HepG2 (cell line): Measurements from ENCODE around the gene HDAC10. TPM values are rescaled to one million over a fixed set of nuclear protein-coding genes. Genes with fewer than 3 reads are reported as not detected.

Source experiments
- DNMT1 ChIP-seq: sonication (generic); formaldehyde crosslinking; IDR thresholded peaks from 2 replicates; pipeline ENCODE4 v1.5.1; 2020; ENCODE audit warnings: mild to moderate bottlenecking, missing genetic modification reagents
- GATA4 ChIP-seq: sonication (generic); IDR thresholded peaks from 2 replicates; pipeline ENCODE4 v1.6.1; 2016; ENCODE audit warnings: antibody characterized with exemption, low read depth, borderline replicate concordance
- HNF4A ChIP-seq: sonication (generic); formaldehyde crosslinking; IDR thresholded peaks from 2 replicates; pipeline ENCODE4 v1.4.0; 2020; ENCODE audit warnings: missing genetic modification reagents
- JUN ChIP-seq: sonication (generic); formaldehyde crosslinking; IDR thresholded peaks from 2 replicates; pipeline ENCODE4 v1.4.0; 2020; ENCODE audit warnings: mild to moderate bottlenecking, missing genetic modification reagents
- KAT2B ChIP-seq: fragments of 150-350 bp; IDR thresholded peaks from 2 replicates; pipeline ENCODE4 v1.6.1; 2014; ENCODE audit warnings: low read depth, low read length, borderline replicate concordance
- PAX8 ChIP-seq: sonication (generic); formaldehyde crosslinking; IDR thresholded peaks from 2 replicates; pipeline ENCODE4 v1.8.0; 2022; ENCODE audit warnings: mild to moderate bottlenecking, missing genetic modification reagents, borderline replicate concordance
- PRPF4 ChIP-seq: fragments of 200-400 bp; formaldehyde crosslinking; IDR thresholded peaks from 2 replicates; pipeline ENCODE4 v1.6.1; 2016; ENCODE audit warnings: low read length, low read depth; ENCODE audit not compliant: poor library complexity, severe bottlenecking
- ZBTB7B ChIP-seq: sonication (generic); formaldehyde crosslinking; IDR thresholded peaks from 2 replicates; pipeline ENCODE4 v1.4.0; 2020; ENCODE audit warnings: missing genetic modification reagents
- ZNF230 ChIP-seq: sonication (generic); formaldehyde crosslinking; IDR thresholded peaks from 2 replicates; pipeline ENCODE4 v1.4.0; 2020; ENCODE audit warnings: mild to moderate bottlenecking, missing genetic modification reagents
- ZNF350 ChIP-seq: sonication (generic); formaldehyde crosslinking; IDR thresholded peaks from 2 replicates; pipeline ENCODE4 v1.4.0; 2020; ENCODE audit warnings: mild to moderate bottlenecking, low read depth, missing genetic modification reagents, borderline replicate concordance
- ZNF614 ChIP-seq: IDR thresholded peaks from 2 replicates; pipeline ENCODE4 v1.6.1; 2018; ENCODE audit warnings: missing biosample characterization, missing genetic modification reagents, inconsistent platforms, borderline replicate concordance
- polyA plus RNA-seq, 8 experiments: library from polyadenylated mRNA; depleted of rRNA in 3 of 8; stranded (reverse) in 7 of 8; unstranded in 1 of 8; fragments of >200 nt; fragmentation: Illumina TruSeq in 4 of 8; extraction: Trizol in 4 of 8; gene quantifications; 2 replicates each; pipeline versions ENCODE4 v1.2.1 to v1.2.3, GENCODE V29; 2011 to 2016; ENCODE audit warnings: low read depth in 4 of 8, missing spikeins in 1 of 8, mixed read lengths in 1 of 8; ENCODE audit not compliant: insufficient read depth in 1 of 8
- total RNA-seq, 5 experiments: library from RNA; depleted of rRNA; stranded (reverse); fragments of >200 nt; fragmentation: Illumina TruSeq; extraction: Trizol; gene quantifications; 2 replicates each; pipeline ENCODE4 v1.2.3, GENCODE V29; 2016; ENCODE audit warnings: low read depth in 1 of 5
- TF ChIP-seq, protein P1 (sequence below): sonication (generic); formaldehyde crosslinking; IDR thresholded peaks from 2 replicates; pipeline ENCODE4 v1.5.1; 2020; ENCODE audit warnings: missing genetic modification reagents, mild to moderate bottlenecking, borderline replicate concordance
- TF ChIP-seq, protein P2 (sequence below): IDR thresholded peaks from 2 replicates; pipeline ENCODE4 v1.6.1; 2016; ENCODE audit warnings: low read depth
- TF ChIP-seq, protein P3 (sequence below): sonication (generic); formaldehyde crosslinking; conservative IDR thresholded peaks from 2 replicates; pipeline ENCODE4 v1.4.0; 2020; ENCODE audit warnings: missing genetic modification reagents
- TF ChIP-seq, protein P4 (sequence below): sonication (generic); formaldehyde crosslinking; IDR thresholded peaks from 2 replicates; pipeline ENCODE4 v1.4.0; 2020; ENCODE audit warnings: mild to moderate bottlenecking, missing genetic modification reagents, borderline replicate concordance
- TF ChIP-seq, protein P5 (sequence below): sonication (generic); formaldehyde crosslinking; IDR thresholded peaks from 2 replicates; pipeline ENCODE4 v1.4.0; 2020; ENCODE audit warnings: missing genetic modification reagents

The HDAC10 gene
- total and polyA plus RNA-seq, 2 of the 13 experiments (the other 11 are each of a cell fraction or from before 2014, with no cell fraction given), result 13.9 to 14.9 TPM

DNA sequence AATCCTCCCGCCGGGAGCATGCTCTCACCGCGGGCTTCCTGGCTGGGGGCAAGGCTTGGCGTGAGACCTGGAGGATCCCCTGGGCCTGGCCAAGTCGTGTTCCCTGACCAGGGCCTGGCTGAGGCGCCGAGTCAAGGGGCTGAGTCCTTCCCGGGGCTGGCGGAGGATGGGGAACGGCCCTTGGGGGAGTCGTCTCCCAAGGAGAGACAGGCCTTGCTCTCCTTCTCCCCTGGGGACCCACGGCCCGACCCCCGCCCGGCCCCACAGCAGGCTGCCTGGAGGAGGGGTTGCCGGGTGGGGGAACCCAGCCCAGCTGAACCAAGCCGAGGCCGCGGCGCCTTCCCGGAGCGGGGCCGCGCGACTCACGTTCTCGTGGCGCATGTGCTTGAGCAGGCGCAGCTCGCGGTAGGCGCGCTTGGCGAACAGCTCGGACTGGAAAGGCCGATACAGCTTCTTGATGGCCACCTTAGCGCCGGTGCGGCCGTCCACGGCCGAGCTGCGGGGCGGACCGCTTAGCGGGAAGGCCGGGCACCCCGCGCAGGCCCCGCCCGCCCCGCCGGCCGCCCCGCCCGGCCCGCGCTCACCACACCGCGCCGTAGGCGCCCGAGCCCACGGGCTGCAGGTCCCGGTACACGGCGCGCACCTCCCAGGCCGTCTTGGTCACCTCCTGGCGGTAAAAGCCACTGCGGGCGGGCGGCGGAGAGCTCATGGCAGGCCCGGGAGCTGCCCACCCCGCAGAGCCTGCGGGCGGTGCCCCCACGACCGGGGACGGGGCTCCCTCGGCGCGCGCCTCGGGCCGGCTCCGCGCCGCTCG, 9.9 kb upstream of the HDAC10 start (continued):
- TF ChIP-seq, protein P1, sequence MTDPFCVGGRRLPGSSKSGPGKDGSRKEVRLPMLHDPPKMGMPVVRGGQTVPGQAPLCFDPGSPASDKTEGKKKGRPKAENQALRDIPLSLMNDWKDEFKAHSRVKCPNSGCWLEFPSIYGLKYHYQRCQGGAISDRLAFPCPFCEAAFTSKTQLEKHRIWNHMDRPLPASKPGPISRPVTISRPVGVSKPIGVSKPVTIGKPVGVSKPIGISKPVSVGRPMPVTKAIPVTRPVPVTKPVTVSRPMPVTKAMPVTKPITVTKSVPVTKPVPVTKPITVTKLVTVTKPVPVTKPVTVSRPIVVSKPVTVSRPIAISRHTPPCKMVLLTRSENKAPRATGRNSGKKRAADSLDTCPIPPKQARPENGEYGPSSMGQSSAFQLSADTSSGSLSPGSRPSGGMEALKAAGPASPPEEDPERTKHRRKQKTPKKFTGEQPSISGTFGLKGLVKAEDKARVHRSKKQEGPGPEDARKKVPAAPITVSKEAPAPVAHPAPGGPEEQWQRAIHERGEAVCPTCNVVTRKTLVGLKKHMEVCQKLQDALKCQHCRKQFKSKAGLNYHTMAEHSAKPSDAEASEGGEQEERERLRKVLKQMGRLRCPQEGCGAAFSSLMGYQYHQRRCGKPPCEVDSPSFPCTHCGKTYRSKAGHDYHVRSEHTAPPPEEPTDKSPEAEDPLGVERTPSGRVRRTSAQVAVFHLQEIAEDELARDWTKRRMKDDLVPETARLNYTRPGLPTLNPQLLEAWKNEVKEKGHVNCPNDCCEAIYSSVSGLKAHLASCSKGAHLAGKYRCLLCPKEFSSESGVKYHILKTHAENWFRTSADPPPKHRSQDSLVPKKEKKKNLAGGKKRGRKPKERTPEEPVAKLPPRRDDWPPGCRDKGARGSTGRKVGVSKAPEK, result no peak
- peak; percentile 41; the same call in 1 of the 2 replicates for TF ChIP-seq ZNF350 (CRISPR knock-in tag)
- TF ChIP-seq JUN (CRISPR knock-in tag), result no peak
- TF ChIP-seq GATA4, result no peak
- TF ChIP-seq ZBTB7B (CRISPR knock-in tag), result no peak
- TF ChIP-seq, protein P2, sequence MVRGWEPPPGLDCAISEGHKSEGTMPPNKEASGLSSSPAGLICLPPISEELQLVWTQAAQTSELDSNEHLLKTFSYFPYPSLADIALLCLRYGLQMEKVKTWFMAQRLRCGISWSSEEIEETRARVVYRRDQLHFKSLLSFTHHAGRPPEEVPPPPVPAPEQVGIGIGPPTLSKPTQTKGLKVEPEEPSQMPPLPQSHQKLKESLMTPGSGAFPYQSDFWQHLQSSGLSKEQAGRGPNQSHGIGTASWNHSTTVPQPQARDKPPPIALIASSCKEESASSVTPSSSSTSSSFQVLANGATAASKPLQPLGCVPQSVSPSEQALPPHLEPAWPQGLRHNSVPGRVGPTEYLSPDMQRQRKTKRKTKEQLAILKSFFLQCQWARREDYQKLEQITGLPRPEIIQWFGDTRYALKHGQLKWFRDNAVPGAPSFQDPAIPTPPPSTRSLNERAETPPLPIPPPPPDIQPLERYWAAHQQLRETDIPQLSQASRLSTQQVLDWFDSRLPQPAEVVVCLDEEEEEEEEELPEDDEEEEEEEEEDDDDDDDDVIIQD (CRISPR knock-in tag), result no peak
- TF ChIP-seq PRPF4, result no peak
- TF ChIP-seq KAT2B, result no peak
- no peak for TF ChIP-seq HNF4A (CRISPR knock-in tag)
- TF ChIP-seq, protein P3, sequence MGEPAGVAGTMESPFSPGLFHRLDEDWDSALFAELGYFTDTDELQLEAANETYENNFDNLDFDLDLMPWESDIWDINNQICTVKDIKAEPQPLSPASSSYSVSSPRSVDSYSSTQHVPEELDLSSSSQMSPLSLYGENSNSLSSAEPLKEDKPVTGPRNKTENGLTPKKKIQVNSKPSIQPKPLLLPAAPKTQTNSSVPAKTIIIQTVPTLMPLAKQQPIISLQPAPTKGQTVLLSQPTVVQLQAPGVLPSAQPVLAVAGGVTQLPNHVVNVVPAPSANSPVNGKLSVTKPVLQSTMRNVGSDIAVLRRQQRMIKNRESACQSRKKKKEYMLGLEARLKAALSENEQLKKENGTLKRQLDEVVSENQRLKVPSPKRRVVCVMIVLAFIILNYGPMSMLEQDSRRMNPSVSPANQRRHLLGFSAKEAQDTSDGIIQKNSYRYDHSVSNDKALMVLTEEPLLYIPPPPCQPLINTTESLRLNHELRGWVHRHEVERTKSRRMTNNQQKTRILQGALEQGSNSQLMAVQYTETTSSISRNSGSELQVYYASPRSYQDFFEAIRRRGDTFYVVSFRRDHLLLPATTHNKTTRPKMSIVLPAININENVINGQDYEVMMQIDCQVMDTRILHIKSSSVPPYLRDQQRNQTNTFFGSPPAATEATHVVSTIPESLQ (CRISPR knock-in tag), result no peak
- TF ChIP-seq ZNF614, result no peak
- TF ChIP-seq, protein P4, sequence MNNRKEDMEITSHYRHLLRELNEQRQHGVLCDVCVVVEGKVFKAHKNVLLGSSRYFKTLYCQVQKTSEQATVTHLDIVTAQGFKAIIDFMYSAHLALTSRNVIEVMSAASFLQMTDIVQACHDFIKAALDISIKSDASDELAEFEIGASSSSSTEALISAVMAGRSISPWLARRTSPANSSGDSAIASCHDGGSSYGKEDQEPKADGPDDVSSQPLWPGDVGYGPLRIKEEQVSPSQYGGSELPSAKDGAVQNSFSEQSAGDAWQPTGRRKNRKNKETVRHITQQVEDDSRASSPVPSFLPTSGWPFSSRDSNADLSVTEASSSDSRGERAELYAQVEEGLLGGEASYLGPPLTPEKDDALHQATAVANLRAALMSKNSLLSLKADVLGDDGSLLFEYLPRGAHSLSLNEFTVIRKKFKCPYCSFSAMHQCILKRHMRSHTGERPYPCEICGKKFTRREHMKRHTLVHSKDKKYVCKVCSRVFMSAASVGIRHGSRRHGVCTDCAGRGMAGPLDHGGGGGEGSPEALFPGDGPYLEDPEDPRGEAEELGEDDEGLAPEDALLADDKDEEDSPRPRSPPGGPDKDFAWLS, result no peak
- TF ChIP-seq ZNF230 (CRISPR knock-in tag), result no peak
- no peak for TF ChIP-seq PAX8
- no peak for TF ChIP-seq DNMT1 (CRISPR knock-in tag)
- TF ChIP-seq, protein P5, sequence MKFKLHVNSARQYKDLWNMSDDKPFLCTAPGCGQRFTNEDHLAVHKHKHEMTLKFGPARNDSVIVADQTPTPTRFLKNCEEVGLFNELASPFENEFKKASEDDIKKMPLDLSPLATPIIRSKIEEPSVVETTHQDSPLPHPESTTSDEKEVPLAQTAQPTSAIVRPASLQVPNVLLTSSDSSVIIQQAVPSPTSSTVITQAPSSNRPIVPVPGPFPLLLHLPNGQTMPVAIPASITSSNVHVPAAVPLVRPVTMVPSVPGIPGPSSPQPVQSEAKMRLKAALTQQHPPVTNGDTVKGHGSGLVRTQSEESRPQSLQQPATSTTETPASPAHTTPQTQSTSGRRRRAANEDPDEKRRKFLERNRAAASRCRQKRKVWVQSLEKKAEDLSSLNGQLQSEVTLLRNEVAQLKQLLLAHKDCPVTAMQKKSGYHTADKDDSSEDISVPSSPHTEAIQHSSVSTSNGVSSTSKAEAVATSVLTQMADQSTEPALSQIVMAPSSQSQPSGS (CRISPR knock-in tag), result no peak
